Measurements from ENCODE around the gene GRM8.

Gene GRM8

GRCh38 chr7:126574276-126575250 is 678.2 kb downstream of the GRM8 start:
- Histone ChIP-seq H3K4me1 (no peaks in the 10 kb centered on the region), H3K9me3 (no peaks in the 10 kb centered on the region), H3K27me3 (no peaks in the 10 kb centered on the region), H3K4me3 (ENCODE audit: low read depth, low read length) (no peak overlapping the region), H3K36me3 (no peaks in the 10 kb centered on the region)
- no peak for TF ChIP-seq CTCF (IDR thresholded peaks at IDR 0.05; ENCODE audit: low read depth, low read length)
- DNase-seq, result no peak

- no peak overlapping the region for H3K4me3 ChIP-seq (ENCODE audit: low read depth, low read length)
- DNase-seq, result no peak
- H3K27me3 ChIP-seq, result no peaks in the 10 kb centered on the region
- H3K36me3 ChIP-seq, result no peaks in the 10 kb centered on the region
- H3K4me1 ChIP-seq, result no peaks in the 10 kb centered on the region
- H3K9me3 ChIP-seq, result no peaks in the 10 kb centered on the region
- no peak for TF ChIP-seq CTCF (IDR thresholded peaks at IDR 0.05; ENCODE audit: low read depth, low read length)
Measured at GRCh38 chr7:126570845-126571244, 681.9 kb downstream of the GRM8 start.

- Histone ChIP-seq H3K36me3 (no peaks in the 10 kb centered on the region), H3K27me3 (no peaks in the 10 kb centered on the region), H3K9me3 (no peaks in the 10 kb centered on the region), H3K4me3 (ENCODE audit: low read depth, low read length) (no peak overlapping the region), H3K4me1 (no peaks in the 10 kb centered on the region)
- no peak for TF ChIP-seq CTCF (IDR thresholded peaks at IDR 0.05; ENCODE audit: low read depth, low read length)
- DNase-seq, result no peak
Measured at GRCh38 chr7:126569402-126569801, 683.3 kb downstream of the GRM8 start.

GRCh38 chr7:126557271-126557670 is 695.5 kb downstream of the GRM8 start:
- Histone ChIP-seq H3K27me3 (no peaks in the 10 kb centered on the region), H3K36me3 (no peaks in the 10 kb centered on the region), H3K4me3 (ENCODE audit: low read depth, low read length) (no peak overlapping the region), H3K4me1 (peaks cover 9% of the 10 kb centered on the region), H3K9me3 (no peaks in the 10 kb centered on the region)
- DNase-seq, result no peak
- no peak for TF ChIP-seq CTCF (IDR thresholded peaks at IDR 0.05; ENCODE audit: low read depth, low read length)

- Histone ChIP-seq H3K4me1 (no peaks in the 10 kb centered on the region), H3K27me3 (no peaks in the 10 kb centered on the region), H3K9me3 (no peaks in the 10 kb centered on the region), H3K36me3 (no peaks in the 10 kb centered on the region), H3K4me3 (ENCODE audit: low read depth, low read length) (no peak overlapping the region)
- DNase-seq, result no peak
- no peak for TF ChIP-seq CTCF (IDR thresholded peaks at IDR 0.05; ENCODE audit: low read depth, low read length)
Measured at GRCh38 chr7:126541406-126541805, 711.3 kb downstream of the GRM8 start.

- no peak for TF ChIP-seq CTCF (IDR thresholded peaks at IDR 0.05; ENCODE audit: low read depth, low read length)
- H3K27me3 ChIP-seq, result no peaks in the 10 kb centered on the region
- no peaks in the 10 kb centered on the region for H3K36me3 ChIP-seq
- no peak overlapping the region for H3K4me3 ChIP-seq (ENCODE audit: low read depth, low read length)
- no peaks in the 10 kb centered on the region for H3K4me1 ChIP-seq
- no peaks in the 10 kb centered on the region for H3K9me3 ChIP-seq
- DNase-seq, result no peak
Measured at GRCh38 chr7:126535176-126535575, 717.6 kb downstream of the GRM8 start.

Measured in BE2C (cell line).